ENCODE data around the gene DNAH3.

DNA sequence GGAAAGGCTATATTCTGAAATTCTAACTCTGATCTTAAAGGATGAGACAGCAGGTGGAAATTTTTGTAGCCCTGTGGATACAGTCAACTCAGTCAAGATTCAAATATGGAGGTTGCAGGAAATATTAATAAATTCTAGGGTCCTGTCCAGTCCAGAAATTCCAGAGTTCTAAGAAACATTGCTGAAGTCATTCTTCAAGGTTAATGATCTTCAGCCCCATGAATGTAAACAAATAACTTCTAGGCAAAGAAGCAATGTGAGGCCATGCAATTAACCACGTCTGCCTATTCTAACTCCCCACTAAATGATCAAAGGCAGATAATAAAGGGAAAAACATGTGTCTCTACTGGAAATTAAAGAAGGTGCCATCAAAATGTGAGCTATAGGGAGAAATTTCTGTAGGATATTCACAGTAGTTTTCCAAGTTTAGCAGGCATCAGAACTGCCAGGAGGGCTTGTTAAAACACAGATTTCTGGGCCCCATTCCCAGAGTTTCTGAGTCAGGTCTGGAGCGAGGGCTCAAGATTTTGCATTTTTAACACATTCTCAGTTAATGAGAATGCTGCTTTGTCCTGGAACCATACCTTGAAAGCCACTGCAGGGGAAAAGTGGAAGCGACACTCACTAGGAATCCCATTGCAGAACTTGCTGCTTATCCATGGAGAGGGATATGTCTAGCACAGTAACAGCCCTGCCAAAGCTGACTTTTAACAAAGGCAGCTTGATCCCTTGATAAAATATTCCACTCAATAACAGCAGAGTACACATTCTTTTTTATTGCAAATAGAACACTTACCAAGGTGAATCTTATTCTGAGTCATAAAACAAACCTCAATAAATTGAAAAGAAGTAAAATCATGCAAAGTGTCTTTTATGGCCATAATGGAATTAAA lies 61.8 kb downstream of the DNAH3 start:
- TF ChIP-seq CTCF (IDR thresholded peaks at IDR 0.05; ENCODE audit: low read depth, low read length) (no peak), EZH2phosphoT487 (IDR thresholded peaks at IDR 0.05; ENCODE audit: low read depth) (no peak)
